PC-3 (cell line): ENCODE data around the gene OBSL1. TPM values are rescaled to one million over a fixed set of nuclear protein-coding genes. Genes with fewer than 3 reads are reported as not detected.
A peak's percentile ranks its signal among the peaks of the same experiment; 100 is the strongest.

Experiments
- ATAC-seq: fragments of 200-7000 bp; cut with Tn5 transposase; 2 replicates; pipeline ENCODE4 v1.9.1; 2020; ENCODE audit warnings: mild to moderate bottlenecking, moderate library complexity
- BruUV-seq: library from RNA; stranded (reverse); fragments of 400-500 nt; replicated peaks from 2 replicates; lab custom pipeline; 2021; lab: Mats Ljungman, UMichigan
- CTCF ChIA-PET: fragments of 300-600 bp; sonication (Branson Sonifier 250); formaldehyde crosslinking; loops from one replicate; lab custom pipeline; 2022; ENCODE audit warnings: antibody characterized with exemption; lab: Charles Lee
- POLR2A ChIA-PET: fragments of 300-600 bp; sonication (Branson Sonifier 250); formaldehyde crosslinking; loops from one replicate; lab custom pipeline; 2022; ENCODE audit warnings: antibody characterized with exemption; ENCODE audit not compliant: unreplicated experiment; lab: Charles Lee
- DNase-seq: peaks from one replicate; pipeline ENCODE4 v3.0.0-alpha.2; 2015
- H2AFZ ChIP-seq: fragments of 300-600 bp; sonication (generic); 2 replicates; pipeline ENCODE4 v1.6.0; 2016; ENCODE audit warnings: antibody characterized with exemption, low read length
- H3F3A ChIP-seq: fragments of 300-600 bp; sonication (generic); one replicate; pipeline ENCODE4 v1.6.0; 2017; ENCODE audit warnings: antibody characterized with exemption, low read length, control low read depth, mild to moderate bottlenecking; ENCODE audit not compliant: unreplicated experiment
- H3K27ac ChIP-seq: fragments of 300-600 bp; sonication (generic); 2 replicates; pipeline ENCODE4 v1.5.1; 2016; ENCODE audit warnings: mild to moderate bottlenecking, low read length
- H3K27me3 ChIP-seq: fragments of 300-600 bp; sonication (generic); 2 replicates; pipeline ENCODE4 v1.6.1; 2016; ENCODE audit warnings: low read length, mixed read lengths
- H3K36me3 ChIP-seq: fragments of 300-600 bp; sonication (generic); 2 replicates; pipeline ENCODE4 v1.6.1; 2016; ENCODE audit warnings: low read depth, mixed run types, low read length, mixed read lengths
- H3K4me1 ChIP-seq: fragments of 300-600 bp; sonication (generic); 2 replicates; pipeline ENCODE4 v1.5.1; 2016; ENCODE audit warnings: low read length; ENCODE audit not compliant: insufficient read depth
- H3K4me2 ChIP-seq: fragments of 300-600 bp; sonication (generic); 2 replicates; pipeline ENCODE4 v1.6.0; 2016; ENCODE audit warnings: low read length
- H3K4me3 ChIP-seq: fragments of 300-600 bp; sonication (generic); 2 replicates; pipeline ENCODE4 v1.5.1; 2016; ENCODE audit warnings: mild to moderate bottlenecking, low read length, mixed read lengths
- H3K79me2 ChIP-seq: fragments of 300-600 bp; sonication (generic); 2 replicates; pipeline ENCODE4 v1.6.1; 2017; ENCODE audit warnings: low read length, mixed read lengths
- H3K9ac ChIP-seq: fragments of 300-600 bp; sonication (generic); 2 replicates; pipeline ENCODE4 v1.6.0; 2016; ENCODE audit warnings: mild to moderate bottlenecking, low read length
- H3K9me2 ChIP-seq: fragments of 300-600 bp; sonication (generic); replicated peaks from 2 replicates; pipeline ENCODE4 v1.6.1; 2016; ENCODE audit warnings: mixed run types, low read length, mixed read lengths
- H3K9me3 ChIP-seq: fragments of 300-600 bp; sonication (generic); 2 replicates; pipeline ENCODE4 v1.6.1; 2016; ENCODE audit warnings: low read length, mixed read lengths
- H4K20me1 ChIP-seq: fragments of 300-600 bp; sonication (generic); 2 replicates; pipeline ENCODE4 v1.6.1; 2016; ENCODE audit warnings: low read length, mixed read lengths
- EZH2 ChIP-seq: fragments of 300-600 bp; sonication (generic); IDR thresholded peaks from one replicate; pipeline ENCODE4 v1.6.1; 2017; ENCODE audit warnings: antibody characterized with exemption, mild to moderate bottlenecking, low read length; ENCODE audit not compliant: unreplicated experiment
- EZH2phosphoT487 ChIP-seq: fragments of 300-600 bp; sonication (generic); IDR thresholded peaks from 2 replicates; pipeline ENCODE4 v1.6.1; 2018; ENCODE audit warnings: mild to moderate bottlenecking, antibody characterized with exemption, low read length, borderline replicate concordance
- intact Hi-C: fragments of 100-400 bp; cut with micrococcal nuclease; formaldehyde crosslinking; loops from 2 replicates; pipeline ENCODE4 v1.9.0; 2023
- total RNA-seq: library from RNA; depleted of rRNA; stranded (reverse); fragments of >200 nt; gene quantifications from 2 replicates; pipeline ENCODE4 v1.2.3, GENCODE V29; 2014
- TF ChIP-seq, protein P1 (sequence below): fragments of 300-600 bp; sonication (generic); conservative IDR thresholded peaks from 2 replicates; pipeline ENCODE4 v1.5.1; 2017; ENCODE audit warnings: antibody characterized with exemption, low read depth, mild to moderate bottlenecking, low read length

Gene OBSL1
- total RNA-seq, 1 experiment from 2014 or later: 122 TPM

DNA sequence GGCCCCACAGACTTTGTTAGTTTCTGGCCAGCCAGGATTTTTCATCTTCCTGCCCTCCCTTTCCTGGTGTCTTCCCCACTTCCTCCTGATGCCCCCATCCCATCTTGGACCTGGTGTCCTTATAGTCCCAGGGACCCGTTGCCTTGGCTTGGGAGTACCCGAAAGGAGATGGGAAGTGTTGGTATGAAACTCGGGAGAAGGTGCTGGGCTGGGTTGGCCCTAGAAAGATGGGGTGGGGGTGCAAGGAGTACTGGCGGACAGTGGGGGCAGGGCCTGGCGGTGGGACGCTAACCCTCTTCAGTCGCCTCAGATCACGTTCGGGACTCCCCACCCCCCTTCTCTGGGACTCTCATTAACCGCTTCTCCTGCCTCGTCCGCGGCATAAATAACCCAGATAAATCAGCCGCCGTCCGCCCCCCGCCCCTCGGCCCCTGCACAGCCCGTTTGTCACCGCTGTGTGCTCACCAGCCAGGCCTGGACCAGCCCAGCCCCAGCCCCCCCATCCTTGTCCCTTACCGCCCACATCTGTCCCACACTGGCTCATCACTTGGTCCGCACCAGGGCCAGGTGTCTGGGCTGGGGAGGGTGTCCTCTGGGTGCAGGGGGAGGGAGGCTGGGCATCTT is 60.7 kb downstream of the OBSL1 start:
- CTCF ChIA-PET: interaction anchor here (0.6 to 1.4 kb wide), 7 partner anchors 8 to 35 kb away, joined by 3 to 15 read pairs (median 7); partner anchors contain the start of gene GMPPA
- no peaks in the 10 kb centered on the region for H3F3A ChIP-seq
- H3K79me2 ChIP-seq: no peaks in the 10 kb centered on the region
- H3K36me3 ChIP-seq: no peaks in the 10 kb centered on the region
- peak overlapping the region; percentile 71 for H3K4me2 ChIP-seq
- no peak for TF ChIP-seq EZH2
- TF ChIP-seq EZH2phosphoT487: no peak
- TF ChIP-seq, protein P1, sequence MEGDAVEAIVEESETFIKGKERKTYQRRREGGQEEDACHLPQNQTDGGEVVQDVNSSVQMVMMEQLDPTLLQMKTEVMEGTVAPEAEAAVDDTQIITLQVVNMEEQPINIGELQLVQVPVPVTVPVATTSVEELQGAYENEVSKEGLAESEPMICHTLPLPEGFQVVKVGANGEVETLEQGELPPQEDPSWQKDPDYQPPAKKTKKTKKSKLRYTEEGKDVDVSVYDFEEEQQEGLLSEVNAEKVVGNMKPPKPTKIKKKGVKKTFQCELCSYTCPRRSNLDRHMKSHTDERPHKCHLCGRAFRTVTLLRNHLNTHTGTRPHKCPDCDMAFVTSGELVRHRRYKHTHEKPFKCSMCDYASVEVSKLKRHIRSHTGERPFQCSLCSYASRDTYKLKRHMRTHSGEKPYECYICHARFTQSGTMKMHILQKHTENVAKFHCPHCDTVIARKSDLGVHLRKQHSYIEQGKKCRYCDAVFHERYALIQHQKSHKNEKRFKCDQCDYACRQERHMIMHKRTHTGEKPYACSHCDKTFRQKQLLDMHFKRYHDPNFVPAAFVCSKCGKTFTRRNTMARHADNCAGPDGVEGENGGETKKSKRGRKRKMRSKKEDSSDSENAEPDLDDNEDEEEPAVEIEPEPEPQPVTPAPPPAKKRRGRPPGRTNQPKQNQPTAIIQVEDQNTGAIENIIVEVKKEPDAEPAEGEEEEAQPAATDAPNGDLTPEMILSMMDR: 0 out of 2 replicates have a peak, but pooled peaks have one; percentile 6
- intact Hi-C loops: no loop called here
- no peak overlapping the region for H3K9ac ChIP-seq
- H3K9me2 ChIP-seq: no peaks in the 10 kb centered on the region
- no peak overlapping the region for H3K27ac ChIP-seq
- H4K20me1 ChIP-seq: no peaks in the 10 kb centered on the region
- H3K27me3 ChIP-seq: peaks cover 47% of the 10 kb centered on the region
- no TSS peak for BruUV-seq
- no peak overlapping the region for H2AFZ ChIP-seq
- no peak overlapping the region; the same call in 1 of the 2 replicates for H3K4me3 ChIP-seq
- POLR2A ChIA-PET: no interaction called here
- no peaks in the 10 kb centered on the region; the same call in 1 of the 2 replicates for H3K4me1 ChIP-seq
- H3K9me3 ChIP-seq: no peaks in the 10 kb centered on the region
- DNase-seq (no peak), ATAC-seq (no peak)

GRCh38 chr2:219509780-219510511 is 61.4 kb downstream of the OBSL1 start:
- DNase-seq: peak; percentile 61
- Histone ChIP-seq H3K36me3 (no peaks in the 10 kb centered on the region), H3K79me2 (no peaks in the 10 kb centered on the region), H4K20me1 (no peaks in the 10 kb centered on the region), H3K4me2 (peak overlapping the region; percentile 71), H3K9me2 (no peaks in the 10 kb centered on the region), H3K9ac (no peak overlapping the region), H3K27me3 (peaks cover 47% of the 10 kb centered on the region), H3K9me3 (no peaks in the 10 kb centered on the region), H3K4me3 (peak overlapping the region; percentile 44), H2AFZ (no peak overlapping the region), H3K27ac (no peak overlapping the region), H3K4me1 (no peaks in the 10 kb centered on the region; the same call in 1 of the 2 replicates), H3F3A (no peaks in the 10 kb centered on the region)
- intact Hi-C loops: no loop called here
- peak; percentile 81 for ATAC-seq
- CTCF ChIA-PET: interaction anchor here (0.6 to 1.6 kb wide), 10 partner anchors 9 to 51 kb away, joined by 3 to 22 read pairs (median 8); partner anchors contain the start of gene GMPPA
- POLR2A ChIA-PET: interaction anchor here (0.6 kb wide), 3 partner anchors 12 to 42 kb away, joined by 3 to 41 read pairs (median 3); no protein-coding TSS in a partner anchor
- no TSS peak for BruUV-seq
- TF ChIP-seq, protein P1: peak; percentile 66
- no peak for TF ChIP-seq EZH2
